Measurements from ENCODE around the gene PLEKHG3. TPM values are rescaled to one million over a fixed set of nuclear protein-coding genes. Genes with fewer than 3 reads are reported as not detected.
A peak's percentile ranks its signal among the peaks of the same experiment; 100 is the strongest.

PLEKHG3 gene
- total RNA-seq, 3 donors from 2014 or later = 18.7 to 31.5 (median 30.3) TPM

- Histone ChIP-seq H3K9me3 (no peaks in the 10 kb centered on the region), H3K4me3 (no peak overlapping the region), H3K36me3 (no peaks in the 10 kb centered on the region), H3K27ac (peak overlapping the region in 1 of 2 donors; percentile 22), H3K27me3 (no peaks in the 10 kb centered on the region), H3K4me1 (peaks cover 0 to 17% of the 10 kb centered on the region in 2 donors)
- DNase-seq (ENCODE audit: low spot score in 2 of 2) = no peak
- TF ChIP-seq, protein P1, sequence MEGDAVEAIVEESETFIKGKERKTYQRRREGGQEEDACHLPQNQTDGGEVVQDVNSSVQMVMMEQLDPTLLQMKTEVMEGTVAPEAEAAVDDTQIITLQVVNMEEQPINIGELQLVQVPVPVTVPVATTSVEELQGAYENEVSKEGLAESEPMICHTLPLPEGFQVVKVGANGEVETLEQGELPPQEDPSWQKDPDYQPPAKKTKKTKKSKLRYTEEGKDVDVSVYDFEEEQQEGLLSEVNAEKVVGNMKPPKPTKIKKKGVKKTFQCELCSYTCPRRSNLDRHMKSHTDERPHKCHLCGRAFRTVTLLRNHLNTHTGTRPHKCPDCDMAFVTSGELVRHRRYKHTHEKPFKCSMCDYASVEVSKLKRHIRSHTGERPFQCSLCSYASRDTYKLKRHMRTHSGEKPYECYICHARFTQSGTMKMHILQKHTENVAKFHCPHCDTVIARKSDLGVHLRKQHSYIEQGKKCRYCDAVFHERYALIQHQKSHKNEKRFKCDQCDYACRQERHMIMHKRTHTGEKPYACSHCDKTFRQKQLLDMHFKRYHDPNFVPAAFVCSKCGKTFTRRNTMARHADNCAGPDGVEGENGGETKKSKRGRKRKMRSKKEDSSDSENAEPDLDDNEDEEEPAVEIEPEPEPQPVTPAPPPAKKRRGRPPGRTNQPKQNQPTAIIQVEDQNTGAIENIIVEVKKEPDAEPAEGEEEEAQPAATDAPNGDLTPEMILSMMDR (IDR thresholded peaks at IDR 0.05) = no peak
- TF ChIP-seq POLR2AphosphoS5 (IDR thresholded peaks at IDR 0.05) = no peak
- TF ChIP-seq POLR2A (IDR thresholded peaks at IDR 0.05) = no peak
- intact Hi-C loops (cut with DNase I; ENCODE audit: low total_unique reads) = no loop called here
Measured at GRCh38 chr14:64759555-64759938, 55.3 kb downstream of the PLEKHG3 start.

GRCh38 chr14:64760146-64760755 lies 56.0 kb downstream of the PLEKHG3 start:
- H3K27ac ChIP-seq = no peak overlapping the region
- DNase-seq (ENCODE audit: low spot score in 2 of 2) = no peak

GRCh38 chr14:64760916-64761315 lies 56.7 kb downstream of the PLEKHG3 start:
- no peaks in the 10 kb centered on the region for H3K27me3 ChIP-seq
- no peaks in the 10 kb centered on the region for H3K9me3 ChIP-seq
- TF ChIP-seq POLR2A (IDR thresholded peaks at IDR 0.05) = no peak
- TF ChIP-seq POLR2AphosphoS5 (IDR thresholded peaks at IDR 0.05) = no peak
- TF ChIP-seq, protein P1 (IDR thresholded peaks at IDR 0.05) = no peak
- H3K36me3 ChIP-seq = no peaks in the 10 kb centered on the region
- H3K4me3 ChIP-seq = no peak overlapping the region
- H3K4me1 ChIP-seq = peaks cover 0 to 17% of the 10 kb centered on the region in 2 donors
- intact Hi-C loops (cut with DNase I; ENCODE audit: low total_unique reads) = no loop called here
- no peak for DNase-seq (ENCODE audit: low spot score in 2 of 2)
- H3K27ac ChIP-seq = no peak overlapping the region

More at GRCh38 chr14:64760146-64760755, 56.0 kb downstream of the PLEKHG3 start:
- TF ChIP-seq POLR2A (IDR thresholded peaks at IDR 0.05) = no peak
- TF ChIP-seq, protein P1 (IDR thresholded peaks at IDR 0.05) = peak in 2 of 3 donors; percentile 15 to 39
- no peaks in the 10 kb centered on the region for H3K36me3 ChIP-seq
- intact Hi-C loops (cut with DNase I; ENCODE audit: low total_unique reads) = no loop called here
- no peak overlapping the region for H3K4me3 ChIP-seq
- H3K4me1 ChIP-seq = peaks cover 0 to 17% of the 10 kb centered on the region in 2 donors
- H3K9me3 ChIP-seq = no peaks in the 10 kb centered on the region
- H3K27me3 ChIP-seq = no peaks in the 10 kb centered on the region

DNA sequence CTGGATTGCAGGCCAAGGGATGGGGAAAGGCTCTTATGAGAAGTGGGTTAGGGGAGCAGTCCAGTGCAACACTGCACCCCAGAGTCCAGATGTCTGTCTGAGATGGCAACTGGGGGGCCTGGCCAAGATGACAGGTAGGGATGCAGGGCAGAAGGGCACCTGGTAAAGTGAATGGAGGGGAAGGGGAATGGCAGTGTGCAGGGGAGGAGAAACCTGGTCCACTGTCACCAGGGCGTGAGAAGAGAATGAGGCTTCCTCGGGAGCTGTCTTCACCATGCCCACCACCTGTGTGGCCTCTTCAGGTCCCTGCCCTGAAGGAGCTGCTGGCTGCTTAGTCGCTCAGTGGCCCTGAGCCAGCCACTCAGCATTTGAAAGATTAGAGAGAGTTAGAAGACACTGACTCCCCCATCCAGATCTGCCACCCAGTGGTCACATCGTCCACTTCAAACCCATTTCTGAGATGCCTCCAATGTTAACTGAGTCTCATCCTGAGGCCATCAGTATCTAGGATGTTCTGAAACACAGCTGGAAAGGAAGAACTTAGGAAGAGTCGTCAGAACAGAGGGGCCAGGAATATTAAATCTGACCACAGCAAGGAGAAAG lies 57.3 kb downstream of the PLEKHG3 start:
- no peak for DNase-seq (ENCODE audit: low spot score in 2 of 2)
- Histone ChIP-seq H3K4me1 (peaks cover 0 to 17% of the 10 kb centered on the region in 2 donors), H3K27me3 (no peaks in the 10 kb centered on the region), H3K9me3 (no peaks in the 10 kb centered on the region), H3K27ac (peak overlapping the region; percentile 6 to 42), H3K4me3 (no peak overlapping the region), H3K36me3 (no peaks in the 10 kb centered on the region)
- intact Hi-C loops (cut with DNase I; ENCODE audit: low total_unique reads) = no loop called here
- no peak for TF ChIP-seq POLR2A (IDR thresholded peaks at IDR 0.05)
- TF ChIP-seq, protein P1 (IDR thresholded peaks at IDR 0.05) = no peak
- TF ChIP-seq POLR2AphosphoS5 (IDR thresholded peaks at IDR 0.05) = no peak
